Naive thymus-derived CD4-positive, alpha-beta T cell (primary cell): ENCODE results near the gene NTM. TPM values are rescaled to one million over a fixed set of nuclear protein-coding genes. Genes with fewer than 3 reads are reported as not detected.

ENCODE experiments used
- ATAC-seq: fragments of 150-1000 bp; cut with Tn5 transposase; 2 replicates; pipeline ENCODE4 v1.10.0; 2021; ENCODE audit warnings: mild to moderate bottlenecking, moderate library complexity
- CTCF ChIA-PET: fragments of 350-600 bp; sonication (Branson Sonifier 250); formaldehyde crosslinking; loops from one replicate; lab custom pipeline; 2021; ENCODE audit warnings: antibody characterized with exemption; lab: Charles Lee
- POLR2A ChIA-PET: fragments of 350-600 bp; sonication (Branson Sonifier 250); formaldehyde crosslinking; loops from one replicate; lab custom pipeline; 2021; ENCODE audit warnings: antibody characterized with exemption, inconsistent platforms; lab: Charles Lee
- DNase-seq, 9 donors: peaks; one replicate each; pipeline versions ENCODE4 v3.0.0 to v3.0.0-alpha.2; 2020 to 2022; ENCODE audit warnings: mixed read lengths in 1 of 9
- H3K27ac ChIP-seq: one replicate; pipeline ENCODE4 v1.7.0; 2013; ENCODE audit warnings: mild to moderate bottlenecking, low read depth, low read length, moderate library complexity
- H3K27me3 ChIP-seq, 2 donors: one replicate each; pipeline ENCODE4 v1.7.0; 2013; ENCODE audit warnings: low read length in 2 of 2, mild to moderate bottlenecking in 2 of 2, moderate library complexity in 2 of 2; ENCODE audit not compliant: control insufficient read depth in 2 of 2, insufficient read depth in 2 of 2
- H3K36me3 ChIP-seq, 3 experiments: 1 replicate in 2 of 3; 2 replicates in 1 of 3; pipeline ENCODE4 v1.7.0; 2013; ENCODE audit warnings: low read length in 3 of 3, mild to moderate bottlenecking in 3 of 3, moderate library complexity in 1 of 3; ENCODE audit not compliant: insufficient read depth in 3 of 3, control insufficient read depth in 2 of 3
- H3K4me1 ChIP-seq, 2 donors: one replicate each; pipeline ENCODE4 v1.7.0; 2013; ENCODE audit warnings: low read length in 2 of 2, mild to moderate bottlenecking in 2 of 2, moderate library complexity in 1 of 2; ENCODE audit not compliant: control insufficient read depth in 2 of 2, insufficient read depth in 2 of 2
- H3K4me3 ChIP-seq: 2 replicates; pipeline ENCODE4 v1.7.0; 2013; ENCODE audit warnings: mild to moderate bottlenecking, low read length
- H3K9me3 ChIP-seq, 3 experiments: 1 replicate in 2 of 3; 2 replicates in 1 of 3; pipeline ENCODE4 v1.7.0; 2013; ENCODE audit warnings: low read length in 3 of 3; ENCODE audit not compliant: control insufficient read depth in 2 of 3
- H3K27ac Mint-ChIP-seq, 9 donors: one replicate each; pipeline ENCODE4 v1.8.0; 2020 to 2022; ENCODE audit warnings: mixed read lengths in 9 of 9, mild to moderate bottlenecking in 8 of 9, moderate library complexity in 5 of 9, inconsistent platforms in 2 of 9
- H3K27me3 Mint-ChIP-seq, 5 donors: one replicate each; pipeline ENCODE4 v1.8.0; 2021 to 2022; ENCODE audit warnings: mixed read lengths in 5 of 5, mild to moderate bottlenecking in 1 of 5
- H3K36me3 Mint-ChIP-seq, 5 donors: one replicate each; pipeline ENCODE4 v1.8.0; 2020 to 2022; ENCODE audit warnings: mixed read lengths in 5 of 5, mild to moderate bottlenecking in 3 of 5, inconsistent platforms in 1 of 5
- H3K4me1 Mint-ChIP-seq, 7 donors: one replicate each; pipeline ENCODE4 v1.8.0; 2020 to 2022; ENCODE audit warnings: mixed read lengths in 7 of 7, mild to moderate bottlenecking in 3 of 7, inconsistent platforms in 1 of 7
- H3K4me3 Mint-ChIP-seq, 10 donors: one replicate each; pipeline ENCODE4 v1.8.0; 2020 to 2022; ENCODE audit warnings: mild to moderate bottlenecking in 10 of 10, mixed read lengths in 10 of 10, moderate library complexity in 6 of 10, inconsistent platforms in 2 of 10
- H3K9me3 Mint-ChIP-seq, 11 donors: one replicate each; pipeline ENCODE4 v1.8.0; 2020 to 2022; ENCODE audit warnings: mixed read lengths in 11 of 11, mild to moderate bottlenecking in 4 of 11, inconsistent platforms in 1 of 11, moderate library complexity in 1 of 11
- intact Hi-C, 2 donors: fragments of 100-400 bp; cut with micrococcal nuclease; formaldehyde crosslinking; loops; one replicate each; pipeline ENCODE4 v1.15.1; 2023
- polyA plus RNA-seq, 2 donors: library from polyadenylated mRNA; unstranded; fragments of 300-500 nt; fragmentation: Illumina TruSeq; gene quantifications; one replicate each; pipeline ENCODE4 v1.2.3, GENCODE V29; 2021
- total RNA-seq, 6 experiments: library from RNA in 5 of 6; stranded (reverse) in 5 of 6; gene quantifications; 1 replicate in 5 of 6; 2 replicates in 1 of 6; pipeline ENCODE4 v1.2.3 and lab custom pipeline; 2021 to 2026

Gene NTM
- total and polyA plus RNA-seq, 7 experiments from 2014 or later, result not detected

DNA sequence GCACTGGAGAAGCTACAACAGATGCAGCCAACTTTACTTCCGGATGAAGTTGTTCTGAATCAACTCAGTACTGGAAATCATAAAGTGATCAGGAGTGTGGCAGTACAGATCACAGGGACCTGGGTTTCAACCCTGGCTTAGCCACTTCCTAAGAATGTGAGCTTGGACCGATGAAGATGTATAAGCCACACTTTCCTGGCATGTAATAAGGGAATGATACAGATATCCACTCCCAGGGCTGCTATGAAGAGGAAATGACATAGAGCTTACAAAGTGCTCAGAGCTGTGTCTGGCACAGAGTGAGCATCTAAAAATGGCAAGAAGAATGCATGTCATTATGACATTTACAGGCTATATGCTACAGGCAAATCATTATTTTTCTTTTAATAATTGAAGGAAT, 378.7 kb downstream of the NTM start:
- ChIA-PET CTCF (no interaction called here), POLR2A (no interaction called here)
- Histone ChIP-seq H3K9me3 (no peaks in the 10 kb centered on the region), H3K36me3 (no peaks in the 10 kb centered on the region), H3K4me1 (no peaks in the 10 kb centered on the region), H3K4me3 (no peak overlapping the region), H3K27me3 (no peaks in the 10 kb centered on the region), H3K27ac (no peak overlapping the region)
- ATAC-seq, result no peak
- H3K27ac Mint-ChIP-seq, result no peak overlapping the region
- H3K4me1 Mint-ChIP-seq, result peaks cover 0 to 1% (median 0%) of the 10 kb centered on the region in 7 donors
- intact Hi-C loops, result loop anchor here (5.0 to 10.0 kb wide), 2 partner anchors 1193 to 1196 kb away; no protein-coding TSS in a partner anchor
- H3K9me3 Mint-ChIP-seq, result peaks cover 0 to 9% (median 5%) of the 10 kb centered on the region in 11 donors
- H3K27me3 Mint-ChIP-seq, result peaks cover 0 to 14% (median 9%) of the 10 kb centered on the region in 5 donors
- DNase-seq, result no peak
- no peaks in the 10 kb centered on the region for H3K36me3 Mint-ChIP-seq
- H3K4me3 Mint-ChIP-seq, result no peak overlapping the region

DNA sequence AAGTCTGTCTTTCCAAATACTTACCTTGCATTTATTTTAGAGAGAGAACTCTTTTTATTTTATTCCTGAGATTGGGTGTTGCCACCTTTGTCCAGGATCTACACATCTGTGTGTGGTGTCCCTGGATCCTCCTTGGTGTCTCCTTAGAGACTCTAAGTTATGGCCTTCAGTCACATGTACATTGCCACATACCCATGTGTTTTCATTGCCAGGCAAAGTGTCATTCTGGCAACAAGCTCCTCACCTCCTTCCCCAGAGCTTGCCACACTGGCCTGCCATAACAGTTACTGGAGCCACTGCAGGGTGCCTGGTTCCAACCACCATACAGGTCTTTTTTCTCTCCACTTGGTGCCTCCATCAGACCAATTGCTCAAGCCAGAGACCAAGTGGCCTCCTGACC, 379.7 kb downstream of the NTM start:
- H3K36me3 Mint-ChIP-seq, result no peaks in the 10 kb centered on the region
- Histone ChIP-seq H3K27ac (no peak overlapping the region), H3K9me3 (no peaks in the 10 kb centered on the region), H3K36me3 (no peaks in the 10 kb centered on the region), H3K4me1 (no peaks in the 10 kb centered on the region), H3K4me3 (no peak overlapping the region), H3K27me3 (no peaks in the 10 kb centered on the region)
- no peak overlapping the region for H3K27ac Mint-ChIP-seq
- ATAC-seq (no peak), DNase-seq (no peak)
- H3K27me3 Mint-ChIP-seq, result peaks cover 0 to 14% (median 9%) of the 10 kb centered on the region in 5 donors
- intact Hi-C loops, result no loop called here
- no peak overlapping the region for H3K4me3 Mint-ChIP-seq
- ChIA-PET CTCF (no interaction called here), POLR2A (no interaction called here)
- H3K9me3 Mint-ChIP-seq, result peaks cover 0 to 9% (median 5%) of the 10 kb centered on the region in 11 donors
- peaks cover 0 to under 1% (median 0%) of the 10 kb centered on the region in 7 donors for H3K4me1 Mint-ChIP-seq

DNA sequence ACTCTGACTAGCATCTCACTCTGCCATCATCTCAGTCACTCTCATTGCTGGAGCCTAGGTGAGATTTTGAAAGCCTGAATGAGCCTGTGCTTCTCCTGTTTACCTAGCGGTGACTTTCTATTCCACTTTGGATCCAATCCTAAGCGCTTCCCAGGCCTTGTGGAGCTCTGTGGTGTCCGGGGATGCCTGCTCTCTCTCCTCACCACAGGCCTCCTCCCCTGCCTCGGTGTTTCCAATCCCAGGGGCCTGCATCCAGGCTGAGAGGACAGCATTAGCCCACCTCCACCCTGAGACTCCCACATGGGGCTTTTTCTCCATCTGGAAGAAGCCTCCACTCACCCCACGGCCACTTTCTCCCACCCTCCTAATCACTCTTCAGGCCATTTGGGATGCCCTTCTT, 380.3 kb downstream of the NTM start:
- CTCF ChIA-PET, result no interaction called here
- Histone ChIP-seq H3K9me3 (no peaks in the 10 kb centered on the region), H3K4me1 (no peaks in the 10 kb centered on the region), H3K27me3 (no peaks in the 10 kb centered on the region), H3K36me3 (no peaks in the 10 kb centered on the region), H3K27ac (no peak overlapping the region), H3K4me3 (no peak overlapping the region)
- Mint-ChIP-seq H3K9me3 (peaks cover 0 to 9% (median 5%) of the 10 kb centered on the region in 11 donors), H3K27me3 (peaks cover 0 to 14% (median 9%) of the 10 kb centered on the region in 5 donors), H3K4me3 (peak overlapping the region in 1 of 10 donors; percentile 14), H3K36me3 (no peaks in the 10 kb centered on the region), H3K27ac (no peak overlapping the region), H3K4me1 (no peaks in the 10 kb centered on the region)
- intact Hi-C loops, result no loop called here
- DNase-seq (no peak), ATAC-seq (no peak)
- POLR2A ChIA-PET, result no interaction called here

DNA sequence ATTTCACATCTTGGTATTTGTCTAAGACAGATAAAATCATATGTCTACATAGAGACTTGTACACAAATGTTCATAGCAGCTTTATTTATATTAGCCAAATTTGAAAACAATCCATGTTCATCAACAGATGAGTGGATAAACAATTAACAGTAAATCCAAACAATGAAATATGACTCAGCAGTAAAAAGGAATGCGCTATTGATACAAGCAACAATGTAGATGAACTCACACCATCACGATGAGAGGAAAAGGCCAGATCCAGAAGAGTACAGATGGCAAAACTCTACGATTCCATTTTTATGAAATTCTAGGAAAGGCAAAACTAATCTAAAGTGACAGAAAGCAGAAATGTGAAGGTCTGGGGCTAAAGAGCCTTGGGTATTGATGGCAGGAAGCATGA, 384.3 kb downstream of the NTM start:
- DNase-seq (no peak), ATAC-seq (no peak)
- Histone ChIP-seq H3K36me3 (no peaks in the 10 kb centered on the region), H3K27me3 (no peaks in the 10 kb centered on the region), H3K4me1 (no peaks in the 10 kb centered on the region), H3K27ac (no peak overlapping the region), H3K9me3 (no peaks in the 10 kb centered on the region), H3K4me3 (no peak overlapping the region)
- Mint-ChIP-seq H3K27ac (no peak overlapping the region), H3K27me3 (peaks cover 0 to 11% (median 0%) of the 10 kb centered on the region in 5 donors), H3K4me1 (no peaks in the 10 kb centered on the region), H3K9me3 (peaks cover 0 to 9% (median 5%) of the 10 kb centered on the region in 11 donors), H3K36me3 (no peaks in the 10 kb centered on the region), H3K4me3 (no peak overlapping the region)
- POLR2A ChIA-PET, result no interaction called here
- intact Hi-C loops, result no loop called here
- CTCF ChIA-PET, result no interaction called here

DNA sequence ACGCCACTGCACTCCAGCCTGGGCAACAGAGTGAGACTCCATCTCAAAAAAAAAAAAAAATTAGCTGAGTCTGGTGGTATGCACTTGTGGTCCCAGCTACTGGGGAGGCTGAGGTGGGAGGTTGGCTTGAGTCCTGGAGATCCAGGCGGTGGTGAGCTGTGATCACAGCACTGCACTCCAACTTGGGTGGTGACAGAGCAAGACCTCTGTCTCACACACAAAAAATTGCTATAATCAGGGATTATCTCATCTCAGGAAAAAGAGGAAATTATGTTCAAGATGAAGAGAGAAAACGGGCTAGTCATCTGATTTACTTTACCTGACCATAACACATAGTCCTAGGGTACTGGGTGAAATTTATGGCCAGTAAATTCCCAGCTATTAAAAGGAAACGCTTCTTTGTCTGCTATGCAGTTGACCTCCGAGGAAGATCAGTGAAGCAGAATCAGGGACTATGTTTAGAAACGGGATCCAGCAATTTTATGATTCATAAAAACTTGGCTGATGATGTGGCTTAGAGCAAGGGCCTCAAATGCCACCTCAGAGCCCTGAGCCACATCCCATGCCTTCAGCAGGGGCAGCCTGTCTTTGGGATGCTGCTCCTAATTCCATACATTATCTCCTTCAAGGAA, 386.2 kb downstream of the NTM start:
- POLR2A ChIA-PET, result no interaction called here
- intact Hi-C loops, result no loop called here
- H3K9me3 ChIP-seq, result no peaks in the 10 kb centered on the region
- no peaks in the 10 kb centered on the region for H3K4me1 ChIP-seq
- no peaks in the 10 kb centered on the region for H3K4me1 Mint-ChIP-seq
- no peak for DNase-seq
- H3K27me3 Mint-ChIP-seq, result peaks cover 0 to 6% (median 0%) of the 10 kb centered on the region in 5 donors
- H3K27ac Mint-ChIP-seq, result no peak overlapping the region
- H3K4me3 ChIP-seq, result no peak overlapping the region
- CTCF ChIA-PET, result no interaction called here
- no peaks in the 10 kb centered on the region for H3K36me3 ChIP-seq
- no peak overlapping the region for H3K27ac ChIP-seq
- peaks cover 3 to 9% (median 5%) of the 10 kb centered on the region in 11 donors for H3K9me3 Mint-ChIP-seq
- H3K4me3 Mint-ChIP-seq, result no peak overlapping the region
- H3K36me3 Mint-ChIP-seq, result no peaks in the 10 kb centered on the region
- no peak for ATAC-seq
- no peaks in the 10 kb centered on the region for H3K27me3 ChIP-seq

DNA sequence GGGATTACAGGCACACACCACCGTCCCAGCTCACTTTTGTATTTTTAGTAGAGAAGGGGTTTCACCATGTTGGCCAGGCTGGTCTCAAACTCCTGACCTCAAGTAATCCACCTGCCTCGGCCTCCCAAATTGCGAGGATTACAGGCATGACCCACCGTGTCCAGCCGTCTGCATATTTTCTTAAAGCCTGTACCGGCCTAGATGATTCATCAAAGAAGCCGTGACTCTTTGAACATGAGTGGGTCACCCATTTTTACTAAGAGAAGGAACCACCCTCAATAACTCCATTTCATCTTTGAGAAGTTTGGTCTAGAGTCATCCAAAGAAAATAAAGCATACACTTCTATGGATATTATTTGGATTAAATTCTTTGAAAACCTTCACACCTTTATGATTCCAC, 388.3 kb downstream of the NTM start:
- no peak overlapping the region for H3K4me3 ChIP-seq
- no peaks in the 10 kb centered on the region for H3K36me3 ChIP-seq
- ChIA-PET POLR2A (no interaction called here), CTCF (no interaction called here)
- H3K27me3 Mint-ChIP-seq, result peaks cover 0 to 6% (median 0%) of the 10 kb centered on the region in 5 donors
- no peak overlapping the region for H3K27ac ChIP-seq
- H3K4me1 Mint-ChIP-seq, result no peaks in the 10 kb centered on the region
- H3K27ac Mint-ChIP-seq, result no peak overlapping the region
- H3K36me3 Mint-ChIP-seq, result no peaks in the 10 kb centered on the region
- no peaks in the 10 kb centered on the region for H3K4me1 ChIP-seq
- ATAC-seq, result no peak
- H3K27me3 ChIP-seq, result no peaks in the 10 kb centered on the region
- H3K9me3 Mint-ChIP-seq, result peaks cover 0 to 5% (median 0%) of the 10 kb centered on the region in 11 donors
- no peak for DNase-seq
- H3K9me3 ChIP-seq, result no peaks in the 10 kb centered on the region
- H3K4me3 Mint-ChIP-seq, result no peak overlapping the region
- intact Hi-C loops, result no loop called here

DNA sequence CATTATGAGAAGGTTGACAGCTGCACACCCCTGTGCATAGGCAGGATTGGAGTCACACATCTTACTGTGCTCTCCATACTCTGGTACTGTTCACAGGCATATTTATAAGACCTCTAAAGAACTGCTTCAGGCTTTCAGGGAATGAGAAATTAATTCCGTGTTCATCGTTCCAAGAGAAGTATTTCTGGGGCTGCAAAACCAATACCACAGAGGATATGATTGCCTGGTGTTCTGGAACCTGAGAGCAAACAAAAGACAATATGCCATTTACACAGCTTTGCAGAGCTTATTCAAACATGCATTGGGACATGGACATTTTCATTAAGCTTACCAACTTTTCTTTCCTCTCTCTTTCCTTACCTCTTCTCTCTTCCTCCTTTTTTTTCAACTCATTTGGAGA, 388.7 kb downstream of the NTM start:
- H3K4me3 ChIP-seq, result no peak overlapping the region
- H3K9me3 Mint-ChIP-seq, result peaks cover 0 to 5% (median 0%) of the 10 kb centered on the region in 11 donors
- H3K4me3 Mint-ChIP-seq, result no peak overlapping the region
- H3K36me3 Mint-ChIP-seq, result no peaks in the 10 kb centered on the region
- H3K27me3 Mint-ChIP-seq, result peaks cover 0 to 6% (median 0%) of the 10 kb centered on the region in 5 donors
- no peaks in the 10 kb centered on the region for H3K4me1 ChIP-seq
- CTCF ChIA-PET, result no interaction called here
- no peak for DNase-seq
- H3K36me3 ChIP-seq, result no peaks in the 10 kb centered on the region
- ATAC-seq, result no peak
- no peaks in the 10 kb centered on the region for H3K4me1 Mint-ChIP-seq
- no peak overlapping the region for H3K27ac Mint-ChIP-seq
- POLR2A ChIA-PET, result no interaction called here
- no peaks in the 10 kb centered on the region for H3K9me3 ChIP-seq
- no peak overlapping the region for H3K27ac ChIP-seq
- no peaks in the 10 kb centered on the region for H3K27me3 ChIP-seq
- intact Hi-C loops, result no loop called here
